ENCODE data around the gene SRGAP2C.
"Not testable (repeated sequence)": the region's sequence is repeated elsewhere in the genome, so short reads cannot be mapped to it uniquely, and the experiment has no call there.

SRGAP2C gene

DNA sequence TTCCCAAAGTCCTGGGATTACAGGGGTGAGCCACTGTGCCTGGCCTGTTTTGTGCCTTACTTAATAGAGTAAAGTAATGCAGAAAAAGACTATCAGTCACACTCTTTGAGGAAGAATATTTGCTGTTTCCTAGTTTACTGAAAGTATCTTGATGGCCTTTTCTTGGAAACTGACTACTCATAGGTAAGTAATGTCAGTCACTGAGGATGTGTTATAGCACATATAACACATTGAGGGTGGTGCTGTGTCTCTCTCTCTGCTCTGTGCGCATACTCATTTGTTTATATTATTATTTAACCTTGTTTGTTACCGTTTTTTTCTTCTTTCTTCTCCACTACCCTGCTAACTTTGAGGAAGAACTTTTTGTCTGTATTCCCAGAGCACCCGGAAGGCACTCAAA lies 93.4 kb downstream of the SRGAP2C start:
- H3K4me3 ChIP-seq (ENCODE audit: low read depth, low read length) = not testable (repeated sequence)

- not testable (repeated sequence) for H3K4me3 ChIP-seq (ENCODE audit: low read depth, low read length)
Measured at GRCh38 chr1:121278777-121279547, 94.2 kb downstream of the SRGAP2C start.

DNA sequence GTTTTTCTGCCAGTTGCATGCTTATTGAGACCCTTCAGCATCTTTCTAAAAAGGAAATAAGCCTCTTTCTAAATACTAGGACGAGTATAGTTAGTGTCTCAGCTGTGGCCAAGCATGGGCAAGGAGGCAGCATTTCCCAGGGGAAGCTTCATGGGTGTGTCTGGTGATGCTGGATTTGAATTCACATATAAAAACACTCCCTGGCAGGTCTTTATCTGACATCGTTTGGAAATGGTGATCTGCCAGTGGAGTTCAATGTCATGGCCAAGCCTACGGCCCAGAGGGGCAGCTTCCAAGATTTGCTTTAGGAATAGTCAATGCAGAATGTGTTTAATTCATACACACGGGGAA lies 94.7 kb downstream of the SRGAP2C start:
- not testable (repeated sequence) for H3K4me3 ChIP-seq (ENCODE audit: low read depth, low read length)

- H3K4me3 ChIP-seq (ENCODE audit: low read depth, low read length) = not testable (repeated sequence)
Measured at GRCh38 chr1:121280699-121281317, 96.0 kb downstream of the SRGAP2C start.

- H3K4me3 ChIP-seq (ENCODE audit: low read depth, low read length) = not testable (repeated sequence)
Measured at GRCh38 chr1:121281480-121281879, 96.7 kb downstream of the SRGAP2C start.

- H3K4me3 ChIP-seq (ENCODE audit: low read depth, low read length) = not testable (repeated sequence)
Measured at GRCh38 chr1:121283587-121284180, 98.9 kb downstream of the SRGAP2C start.

GRCh38 chr1:121292590-121292989 lies 107.8 kb downstream of the SRGAP2C start:
- H3K4me3 ChIP-seq (ENCODE audit: low read depth, low read length) = not testable (repeated sequence)

GRCh38 chr1:121293263-121294204 lies 108.8 kb downstream of the SRGAP2C start:
- H3K4me3 ChIP-seq (ENCODE audit: low read depth, low read length) = not testable (repeated sequence)

GRCh38 chr1:121294205-121294570 lies 109.4 kb downstream of the SRGAP2C start:
- not testable (repeated sequence) for H3K4me3 ChIP-seq (ENCODE audit: low read depth, low read length)

DNA sequence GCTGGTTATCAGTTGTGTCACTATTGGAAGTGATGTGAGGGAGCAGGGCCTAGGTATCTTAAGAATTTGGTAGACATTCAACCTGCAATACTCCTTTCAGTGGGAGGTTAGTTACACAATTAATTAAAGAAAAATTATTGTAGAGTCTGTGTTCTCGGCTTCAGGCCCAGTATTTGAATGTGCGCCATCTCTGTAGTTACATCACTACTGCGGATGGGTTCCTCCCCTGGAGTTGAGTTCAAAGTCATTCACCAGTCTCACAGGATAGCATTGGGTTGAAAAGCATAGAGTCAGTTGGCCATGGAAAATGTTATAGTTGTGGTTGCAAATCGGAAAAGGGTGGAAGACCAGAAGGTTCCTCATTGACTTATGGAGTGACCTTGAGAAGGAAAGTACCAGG lies 111.8 kb downstream of the SRGAP2C start:
- not testable (repeated sequence) for H3K4me3 ChIP-seq (ENCODE audit: low read depth, low read length)

- H3K4me3 ChIP-seq (ENCODE audit: low read depth, low read length) = not testable (repeated sequence)
Measured at GRCh38 chr1:121298529-121298928, 113.8 kb downstream of the SRGAP2C start.

DNA sequence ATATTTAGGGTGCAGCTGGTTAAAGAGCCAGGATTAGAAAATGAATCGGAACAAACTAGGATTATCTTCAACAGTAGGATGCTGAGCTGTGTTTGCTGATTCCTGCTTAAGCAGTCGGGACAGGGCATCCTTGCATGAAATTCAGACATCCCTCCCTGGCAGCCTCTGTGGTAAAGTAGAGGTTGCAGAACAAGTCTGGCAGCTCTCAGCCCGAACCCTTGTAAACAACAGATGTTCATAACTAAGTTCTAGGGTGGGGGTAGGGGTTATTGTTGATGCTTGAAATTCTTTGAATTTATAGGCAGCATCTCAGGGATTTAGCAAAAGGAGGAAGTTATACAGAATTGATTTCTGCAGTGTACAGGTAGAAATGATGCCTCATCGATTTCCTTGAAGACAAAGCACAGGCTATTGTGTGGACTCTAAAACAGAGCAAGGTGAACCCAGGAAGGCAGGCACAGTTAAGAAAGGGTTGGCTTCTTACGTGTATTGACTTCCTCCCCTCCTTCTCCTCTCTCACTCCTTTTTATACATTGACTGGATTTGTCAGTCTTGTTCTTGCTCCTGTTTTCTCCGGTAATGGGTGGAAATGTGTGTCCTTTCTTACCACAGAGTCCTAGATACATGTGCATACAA lies 114.9 kb downstream of the SRGAP2C start:
- H3K4me3 ChIP-seq (ENCODE audit: low read depth, low read length) = not testable (repeated sequence)

DNA sequence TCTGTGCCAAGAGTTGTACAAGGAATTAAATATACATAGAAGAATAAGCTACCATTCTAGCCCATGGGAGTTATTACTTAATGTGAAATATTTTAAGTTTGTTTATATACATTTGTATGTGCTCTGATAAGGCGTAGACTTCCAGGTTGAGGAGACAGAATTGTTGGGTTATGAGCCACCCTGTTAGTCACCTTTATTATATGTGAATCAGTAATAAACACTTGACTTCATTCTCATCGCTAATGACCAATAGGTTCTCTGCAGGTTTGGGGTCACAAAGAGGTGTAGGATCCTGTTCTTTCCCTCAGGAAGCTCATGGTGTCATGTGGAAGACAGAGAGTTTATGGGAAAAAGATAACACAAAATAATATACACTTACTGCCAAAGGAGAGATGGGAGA lies 117.1 kb downstream of the SRGAP2C start:
- H3K4me3 ChIP-seq (ENCODE audit: low read depth, low read length) = not testable (repeated sequence)

- H3K4me3 ChIP-seq (ENCODE audit: low read depth, low read length) = not testable (repeated sequence)
Measured at GRCh38 chr1:121307759-121308158, 123.0 kb downstream of the SRGAP2C start.

GRCh38 chr1:121315509-121315908 lies 130.7 kb downstream of the SRGAP2C start:
- not testable (repeated sequence) for H3K4me3 ChIP-seq (ENCODE audit: low read depth, low read length)

DNA sequence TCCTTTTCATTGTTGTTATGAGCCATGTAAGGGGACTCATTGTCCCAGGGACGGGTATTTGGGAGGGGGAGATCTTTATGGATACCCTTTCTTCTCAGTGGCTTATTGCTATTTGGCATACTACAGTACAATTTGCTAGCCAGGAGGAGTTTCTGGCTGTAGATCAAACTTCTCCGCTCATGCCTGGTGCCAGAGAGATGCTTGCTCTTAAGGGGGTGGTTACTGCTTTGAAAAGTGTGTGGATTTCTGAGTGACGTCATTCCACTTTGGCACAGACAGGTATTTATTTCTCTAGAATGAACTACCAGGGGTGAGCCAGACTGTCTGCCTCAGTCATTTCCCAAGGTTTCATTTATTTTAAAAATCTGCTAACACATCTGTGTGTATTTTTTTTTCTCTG lies 131.3 kb downstream of the SRGAP2C start:
- not testable (repeated sequence) for H3K4me3 ChIP-seq (ENCODE audit: low read depth, low read length)

GRCh38 chr1:121317491-121318468 lies 133.0 kb downstream of the SRGAP2C start:
- not testable (repeated sequence) for H3K4me3 ChIP-seq (ENCODE audit: low read depth, low read length)

GRCh38 chr1:121318687-121319086 lies 133.9 kb downstream of the SRGAP2C start:
- not testable (repeated sequence) for H3K4me3 ChIP-seq (ENCODE audit: low read depth, low read length)

DNA sequence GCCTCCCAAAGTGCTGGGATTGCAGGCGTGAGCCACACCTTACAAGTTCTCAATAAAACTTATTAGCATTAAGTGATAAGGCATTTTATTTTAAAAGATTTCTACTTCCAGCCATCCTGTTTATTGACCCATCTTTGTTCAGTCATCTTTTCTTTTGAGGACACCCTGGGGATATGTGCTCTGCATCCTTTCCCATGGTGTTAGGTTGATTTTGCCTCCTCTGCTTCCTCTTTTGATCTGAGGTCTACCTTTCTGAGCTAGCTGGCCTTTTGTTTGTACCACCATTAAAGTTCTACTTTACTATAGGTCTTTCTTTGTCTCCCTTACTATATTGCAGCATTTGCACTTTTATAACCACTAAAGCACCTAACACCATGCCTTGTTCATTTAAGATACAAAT lies 136.9 kb downstream of the SRGAP2C start:
- not testable (repeated sequence) for H3K4me3 ChIP-seq (ENCODE audit: low read depth, low read length)

DNA sequence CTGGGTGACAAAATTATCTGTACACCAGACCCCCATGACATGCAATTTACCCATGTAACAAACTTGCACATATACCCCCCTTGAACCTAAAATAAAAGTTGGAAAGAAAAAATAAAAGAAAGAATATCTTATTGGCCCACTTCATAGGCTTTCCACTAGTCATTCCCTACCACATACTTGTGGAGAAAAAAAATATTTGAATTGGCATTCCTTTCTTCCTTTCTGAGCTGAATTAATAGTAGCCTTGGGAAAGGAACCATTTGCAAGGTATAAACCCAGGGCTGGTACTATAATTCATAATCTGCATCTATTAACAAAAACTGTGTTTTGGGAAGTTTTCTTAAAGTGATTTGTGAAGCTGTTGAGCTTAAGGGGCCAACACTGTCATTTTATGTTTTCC lies 140.0 kb downstream of the SRGAP2C start:
- not testable (repeated sequence) for H3K4me3 ChIP-seq (ENCODE audit: low read depth, low read length)

Data from iPS-11a (cell line).